Stimulated activated CD4-positive, alpha-beta T cell treated with anti-CD3 and anti-CD28 coated beads, TNF-alpha, amount 100 ng/mL, for 24 hours (primary cell): Measurements from ENCODE around the gene ZNF454.

Experiments
- DNase-seq, 3 experiments: peaks; one replicate each; pipeline ENCODE4 v3.0.0-alpha.2; 2020; ENCODE audit warnings: low read depth in 3 of 3

Gene ZNF454

DNA sequence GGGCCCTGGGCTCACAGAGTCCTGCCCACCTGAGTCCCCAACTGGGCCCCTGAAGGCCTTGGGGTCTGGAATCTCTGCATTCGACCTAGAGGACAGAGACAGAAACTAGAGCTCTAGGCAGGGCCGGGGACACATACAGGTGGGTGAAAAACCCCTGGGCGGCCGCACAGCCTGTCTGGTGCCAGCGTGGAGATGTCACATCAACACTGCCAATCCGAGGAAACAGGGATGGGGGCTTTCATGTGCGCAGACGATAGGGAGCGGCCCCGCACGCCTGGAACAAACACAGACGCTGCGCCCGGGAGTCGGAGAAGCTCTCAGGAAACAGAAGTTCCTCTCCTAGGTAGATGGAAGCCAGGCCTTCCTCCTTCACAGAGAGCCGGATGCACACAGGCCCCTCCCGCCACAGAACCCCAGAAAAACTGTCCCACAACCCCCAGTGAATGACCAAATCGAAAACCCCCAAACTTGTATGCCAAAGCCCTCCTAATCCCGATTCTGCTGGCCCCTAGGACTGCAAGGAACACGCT is 52.3 kb downstream of the ZNF454 start:
- no peak for DNase-seq

DNA sequence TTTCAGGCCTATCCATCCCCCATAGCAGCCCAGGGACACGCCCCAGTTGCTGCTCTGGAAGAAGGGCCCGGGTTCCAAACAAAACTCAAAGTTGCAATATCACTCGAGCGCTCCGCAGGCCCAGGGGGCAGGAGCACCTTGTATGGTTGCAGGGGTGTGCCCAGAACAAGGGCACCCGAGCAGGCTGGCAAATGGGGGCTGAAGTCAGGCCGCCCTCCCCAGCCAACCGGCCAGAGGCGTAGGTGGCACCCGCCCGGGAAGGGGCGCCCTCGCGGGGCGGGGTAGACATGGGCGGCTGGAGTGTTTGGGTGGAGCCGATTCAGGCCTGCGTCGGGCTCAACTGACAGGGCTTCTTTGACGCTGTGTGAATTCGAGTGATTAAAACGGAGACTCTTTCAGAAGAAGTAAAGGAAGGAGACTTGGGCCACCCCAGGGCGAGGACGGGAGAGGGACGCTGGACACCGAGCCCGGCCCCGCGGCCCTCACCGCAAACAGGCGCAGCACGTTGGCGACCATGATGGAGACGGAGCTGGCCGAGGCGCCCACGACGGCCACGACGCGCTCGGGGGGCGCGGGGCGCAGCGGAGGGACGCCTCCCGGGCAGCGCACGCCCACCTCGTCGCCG is 53.1 kb downstream of the ZNF454 start:
- no peak for DNase-seq

DNA sequence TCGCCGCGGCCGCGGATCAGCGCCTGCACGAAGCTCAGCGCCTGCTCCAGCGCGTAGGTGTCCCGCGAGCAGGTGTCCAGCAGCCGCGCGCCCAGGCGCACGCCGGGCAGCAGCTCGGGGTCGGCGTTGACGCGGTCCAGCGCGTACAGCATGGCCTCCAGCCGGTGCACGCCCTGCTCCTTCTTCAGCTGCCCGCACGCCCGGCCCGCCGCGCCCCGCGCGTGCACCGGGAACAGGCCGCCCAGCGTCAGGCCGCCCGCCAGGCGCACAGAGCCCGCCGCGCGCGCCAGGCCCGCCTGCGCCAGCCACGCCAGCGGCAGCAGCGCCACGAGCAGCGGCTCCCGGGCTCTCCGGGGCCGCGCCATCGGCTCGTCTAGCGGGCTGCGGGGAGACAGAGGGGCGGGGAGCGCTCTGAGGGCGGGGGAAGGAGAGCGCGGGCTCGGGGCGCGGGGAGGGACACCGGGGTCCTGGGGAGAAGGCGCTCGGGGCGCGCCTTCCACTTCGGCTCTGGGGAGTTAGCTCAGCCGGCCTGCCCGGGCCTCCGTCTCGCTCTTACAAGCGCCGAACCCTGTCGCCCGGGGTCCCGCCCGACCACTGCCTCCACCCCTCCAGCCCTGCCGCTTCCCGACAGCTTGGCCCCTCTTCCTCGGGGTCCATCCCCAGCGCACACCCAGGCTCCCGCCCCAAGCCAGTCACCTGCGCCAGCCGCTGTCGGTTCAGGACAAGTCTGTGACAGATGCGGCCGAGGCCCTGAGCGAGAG is 53.8 kb downstream of the ZNF454 start, which contains the start of gene GRM6:
Gene GRM6 (minus strand): TSS at position 741 of the 761 bp plus-strand sequence. CDS start 376 bp downstream, at position 365.
- no peak for DNase-seq

DNA sequence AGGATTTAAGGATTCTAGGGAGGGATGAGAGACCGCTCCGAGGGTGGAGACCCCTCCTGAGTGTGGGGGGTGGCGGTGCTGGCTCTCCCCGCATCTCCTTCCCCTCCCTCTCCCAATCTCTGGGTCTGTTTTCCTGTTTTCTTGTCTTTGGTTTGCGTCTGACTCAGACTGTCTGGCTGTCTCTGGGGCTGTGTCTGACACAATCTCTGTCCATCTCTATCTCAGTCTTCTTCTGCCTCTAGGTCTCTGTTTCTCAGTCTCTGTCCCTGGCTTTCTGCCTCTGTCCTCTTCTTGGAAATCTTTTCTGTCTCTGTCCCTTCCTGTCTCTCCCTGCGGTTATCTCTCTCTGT is 54.3 kb downstream of the ZNF454 start:
- no peak for DNase-seq

DNA sequence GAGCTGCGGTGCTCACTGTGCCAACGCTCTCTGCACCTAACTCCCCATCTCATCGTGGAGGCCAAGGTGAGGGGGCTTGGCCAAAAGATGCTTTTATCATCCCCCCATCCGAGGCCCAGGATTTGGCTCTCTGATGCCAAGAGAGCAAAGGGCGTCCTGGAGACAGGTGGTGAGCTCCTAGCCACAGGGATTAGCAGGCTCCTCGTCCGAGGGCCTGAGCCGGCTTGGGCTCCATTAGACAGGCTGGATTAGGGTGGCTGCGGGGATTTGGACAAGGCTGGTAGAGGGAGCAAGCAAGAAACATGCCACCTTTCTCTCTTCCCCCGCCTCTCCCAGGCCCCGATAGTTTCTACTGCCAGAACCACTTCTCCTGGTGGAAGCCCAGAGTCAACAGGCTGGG is 55.2 kb downstream of the ZNF454 start:
- no peak for DNase-seq

DNA sequence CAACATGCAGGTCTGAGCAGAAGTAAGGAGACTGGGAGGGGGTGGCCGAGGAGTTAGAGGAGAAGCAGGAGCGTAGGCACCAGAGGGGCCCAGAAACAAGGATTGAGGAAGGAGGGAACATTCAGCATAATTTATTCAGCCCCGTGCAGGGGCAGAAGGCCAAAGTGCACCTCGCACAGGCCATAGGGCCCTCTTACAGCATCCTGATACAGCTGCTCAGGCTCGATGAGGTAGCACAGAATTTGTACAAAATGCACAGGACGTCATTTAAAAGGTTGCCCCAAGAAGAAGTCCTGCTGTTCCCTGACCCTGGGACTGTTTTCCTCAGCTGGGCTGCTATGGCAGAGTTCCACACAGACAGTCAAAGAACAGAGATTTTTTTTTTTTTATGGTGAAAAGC is 56.2 kb downstream of the ZNF454 start:
- no peak for DNase-seq

DNA sequence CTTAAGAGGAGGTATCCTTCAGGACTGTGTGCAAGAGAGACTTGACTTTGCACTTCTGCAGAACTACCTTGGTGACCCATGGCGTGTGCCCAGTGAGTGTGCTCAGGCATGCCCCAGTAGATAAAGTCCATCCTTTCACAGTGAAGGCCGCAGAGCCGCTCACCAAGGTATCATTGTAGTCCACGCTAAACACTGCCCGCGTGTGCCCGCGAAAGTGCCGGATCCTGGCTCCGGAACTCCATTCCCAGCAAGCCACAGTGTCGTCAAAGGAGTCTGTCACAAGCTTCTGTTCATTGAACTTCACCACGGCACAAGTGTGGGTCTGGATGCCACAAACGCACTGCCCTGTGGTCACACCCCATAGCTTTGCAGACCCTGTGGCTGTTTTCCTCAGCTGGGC is 57.4 kb downstream of the ZNF454 start:
- no peak for DNase-seq

DNA sequence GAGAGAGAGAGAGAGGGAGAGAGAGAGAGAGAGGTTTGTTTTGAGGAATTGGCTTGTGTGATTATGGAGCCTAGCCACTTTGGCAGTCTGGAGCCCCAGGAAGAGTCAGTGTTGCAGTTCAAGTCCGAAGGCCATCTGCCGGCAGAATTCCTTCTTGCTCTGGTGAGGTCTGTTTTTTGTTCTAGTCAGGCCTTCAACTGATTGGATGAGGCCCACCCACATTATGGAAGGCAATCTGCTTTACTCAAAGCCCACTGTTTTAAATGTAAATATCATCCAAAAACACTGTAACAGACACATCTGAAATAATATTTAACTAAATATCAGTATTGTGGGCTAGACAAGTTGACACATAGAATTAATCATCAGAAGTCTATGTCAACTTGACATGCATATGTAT is 65.6 kb downstream of the ZNF454 start:
- DNase-seq: no peak

DNA sequence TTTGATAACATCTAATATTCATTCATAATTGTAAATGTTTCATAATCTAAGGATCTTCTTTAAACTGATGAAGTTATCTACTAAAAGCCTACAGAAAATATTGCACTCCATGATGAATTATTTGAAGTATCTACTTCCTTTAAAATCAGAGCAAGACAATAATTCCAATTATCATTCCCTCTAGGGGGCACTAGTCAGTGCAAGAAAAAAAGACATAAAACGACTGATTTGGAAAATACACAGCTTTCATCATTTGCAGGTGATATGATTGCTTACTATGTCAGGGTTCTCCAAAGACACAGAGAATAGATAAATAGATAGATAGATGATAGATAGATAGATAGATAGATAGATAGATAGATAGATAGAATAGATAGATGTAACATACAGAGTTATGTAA is 67.7 kb downstream of the ZNF454 start:
- DNase-seq: no peak
